ENCODE measurements around the gene PPP2R2D.
"Not testable (repeated sequence)": the region's sequence is repeated elsewhere in the genome, so short reads cannot be mapped to it uniquely, and the experiment has no call there.

Gene PPP2R2D

DNA sequence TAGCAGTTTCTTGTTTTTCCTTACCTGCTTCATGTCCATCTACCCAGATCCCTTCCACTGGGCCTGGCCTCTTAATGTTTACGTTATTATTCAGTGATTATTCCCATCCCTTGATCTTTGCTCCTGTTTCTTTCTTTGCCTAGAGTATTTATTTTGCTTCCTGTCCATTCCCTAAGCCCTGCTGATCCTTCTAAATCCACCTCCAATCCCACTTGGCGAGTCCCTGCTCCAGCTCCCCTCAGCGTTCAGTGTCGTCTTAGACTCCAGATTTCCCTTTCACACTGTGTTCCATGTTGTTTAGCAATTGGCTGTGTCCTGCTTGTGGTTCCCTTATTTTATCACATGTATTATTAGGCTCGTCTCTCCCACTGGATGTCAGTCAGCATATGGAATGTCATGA lies 7.3 kb downstream of the PPP2R2D start:
- no peak for DNase-seq (ENCODE audit: low spot score)

GRCh38 chr10:131909014-131909808 lies 8.4 kb downstream of the PPP2R2D start:
- DNase-seq (ENCODE audit: low spot score): no peak

- no peak for DNase-seq (ENCODE audit: low spot score)
These were observed 9.1 kb downstream of the PPP2R2D start for GRCh38 chr10:131909929-131910328.

DNA sequence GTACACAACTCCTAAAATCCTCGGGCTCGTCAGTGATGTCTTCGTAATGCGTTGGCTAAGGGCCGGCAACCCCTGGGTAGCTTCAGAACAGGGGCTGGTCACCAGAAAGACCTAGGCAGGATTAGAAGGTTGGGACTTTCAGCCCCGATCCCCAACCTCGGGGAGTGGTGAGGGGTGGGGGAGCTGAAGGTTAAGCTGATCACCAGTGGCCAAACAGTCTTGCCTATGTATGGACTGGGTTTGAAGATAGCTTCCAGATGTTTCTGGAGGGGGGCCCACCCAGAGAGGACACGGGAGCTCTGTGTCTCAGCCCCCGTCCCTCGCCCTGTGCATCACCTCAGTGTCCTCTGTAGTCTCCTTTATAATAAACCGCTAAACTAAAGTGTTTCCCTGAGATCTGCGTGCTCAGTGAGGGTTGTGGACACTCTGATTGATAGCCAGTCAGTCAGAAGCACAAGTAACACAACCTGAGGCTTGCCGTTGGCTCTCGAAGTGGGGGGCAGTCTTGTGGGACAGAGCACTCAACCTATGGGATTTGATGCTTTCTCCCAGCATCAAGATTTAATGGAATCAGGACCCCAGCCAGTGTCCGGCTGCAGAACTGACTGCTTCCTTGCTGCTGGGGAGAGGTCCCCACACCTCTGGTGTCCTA lies 10.0 kb downstream of the PPP2R2D start:
- DNase-seq (ENCODE audit: low spot score): no peak

DNA sequence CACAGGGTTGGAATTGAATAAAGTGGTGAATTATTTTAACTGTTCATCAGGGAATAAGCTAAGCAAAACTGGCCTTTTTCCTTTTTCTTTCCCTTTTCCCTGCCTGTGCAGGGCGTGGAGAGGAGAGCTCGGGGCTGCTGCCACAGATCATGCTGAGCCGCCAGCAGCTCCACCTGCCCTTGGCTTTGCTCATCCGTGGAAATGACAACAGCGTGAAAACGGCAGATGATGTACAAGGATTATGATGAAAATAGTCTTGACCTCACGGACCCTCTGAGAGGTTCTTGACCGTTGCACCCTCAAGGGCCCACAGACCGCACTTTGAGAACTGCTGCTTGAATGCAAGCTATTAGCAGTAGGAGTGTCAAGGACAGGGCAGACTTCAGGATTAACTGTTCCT lies 10.6 kb downstream of the PPP2R2D start:
- no peak for DNase-seq (ENCODE audit: low spot score)

DNA sequence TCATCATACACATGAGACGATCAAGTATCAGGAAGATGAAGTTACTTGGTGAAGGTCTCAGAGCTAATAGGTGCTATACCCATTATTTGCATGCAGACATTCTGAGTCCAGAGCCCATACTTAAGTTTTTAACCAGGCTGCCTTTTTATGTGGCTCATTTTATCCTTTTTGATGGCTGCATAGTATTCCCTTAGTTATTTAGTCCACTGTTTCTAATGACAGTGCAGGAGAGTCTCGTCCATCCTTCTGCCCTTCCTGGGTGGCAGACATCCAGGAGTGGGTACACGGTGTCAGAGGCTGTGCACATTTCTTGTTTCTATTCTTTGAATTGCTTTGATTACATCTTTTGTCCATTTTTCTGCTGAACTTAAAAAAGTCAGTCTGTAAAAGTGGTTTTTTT lies 11.8 kb downstream of the PPP2R2D start:
- no peak for DNase-seq (ENCODE audit: low spot score)

DNA sequence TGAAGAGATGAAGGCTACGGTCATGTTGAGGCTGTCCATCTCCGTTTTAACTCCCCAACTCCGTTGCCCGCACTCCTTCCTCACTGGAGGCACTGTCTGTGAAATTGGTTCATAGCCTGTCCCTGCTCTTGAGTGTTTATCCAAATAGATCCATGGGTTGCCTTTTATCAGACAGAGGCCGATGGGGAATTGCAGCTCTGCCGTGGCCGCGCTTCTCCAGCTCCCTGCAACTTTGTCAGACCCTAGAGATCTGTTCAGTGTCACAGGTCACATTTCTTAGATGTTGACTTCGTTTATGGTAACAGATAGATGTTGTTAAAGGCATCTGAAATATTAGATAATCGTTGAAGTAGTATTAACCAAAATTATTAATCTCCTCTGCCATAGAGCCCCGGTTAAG lies 14.7 kb downstream of the PPP2R2D start:
- DNase-seq (ENCODE audit: low spot score): no peak

- no peak for DNase-seq (ENCODE audit: low spot score)
These were observed 15.4 kb downstream of the PPP2R2D start for GRCh38 chr10:131915990-131916766.

GRCh38 chr10:131916767-131917160 lies 16.0 kb downstream of the PPP2R2D start:
- DNase-seq (ENCODE audit: low spot score): not testable (repeated sequence)

- DNase-seq (ENCODE audit: low spot score): not testable (repeated sequence)
These were observed 16.7 kb downstream of the PPP2R2D start for GRCh38 chr10:131917496-131917895.

GRCh38 chr10:131919461-131919860 lies 18.7 kb downstream of the PPP2R2D start:
- DNase-seq (ENCODE audit: low spot score): not testable (repeated sequence)

- no peak for DNase-seq (ENCODE audit: low spot score)
These were observed 19.3 kb downstream of the PPP2R2D start for GRCh38 chr10:131920151-131920550.

GRCh38 chr10:131920693-131921092 lies 19.9 kb downstream of the PPP2R2D start:
- no peak for DNase-seq (ENCODE audit: low spot score)

- peak; percentile 61 for DNase-seq (ENCODE audit: low spot score)
These were observed 20.4 kb downstream of the PPP2R2D start for GRCh38 chr10:131921184-131921583.

DNA sequence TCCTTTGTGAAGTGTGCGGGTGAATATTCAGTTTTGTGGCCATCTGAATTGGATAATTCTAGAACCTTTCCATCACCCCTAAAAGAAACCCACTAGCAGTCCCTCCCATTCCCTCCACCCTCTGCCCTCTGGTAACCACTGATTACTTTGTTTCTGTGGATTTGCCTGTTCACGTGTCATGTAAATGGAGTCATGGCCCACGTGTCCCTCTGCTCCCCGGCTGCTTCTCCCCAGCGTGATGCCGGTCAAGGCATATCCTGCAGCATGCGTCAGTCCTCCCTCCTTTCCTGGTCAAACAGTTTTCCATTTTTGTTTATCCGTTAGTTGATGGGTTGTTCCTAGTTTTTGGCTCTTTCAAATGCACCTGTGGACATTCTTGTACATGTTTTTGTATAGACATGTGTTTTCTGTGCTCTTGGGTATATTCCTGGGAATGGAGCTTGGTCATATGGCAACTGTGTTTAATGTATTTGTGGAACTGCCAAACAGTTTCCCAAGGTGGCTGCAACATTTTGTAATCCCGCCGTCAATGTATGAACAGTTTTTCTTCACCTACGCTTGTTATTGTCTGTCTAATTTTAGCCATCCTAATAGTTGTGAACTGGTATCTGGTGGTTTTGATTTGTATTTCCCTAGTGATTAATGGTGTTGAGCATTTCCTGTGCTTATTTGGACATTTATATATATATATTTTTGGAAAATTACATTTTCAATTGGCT lies 22.4 kb downstream of the PPP2R2D start:
- no peak for DNase-seq (ENCODE audit: low spot score)

DNA sequence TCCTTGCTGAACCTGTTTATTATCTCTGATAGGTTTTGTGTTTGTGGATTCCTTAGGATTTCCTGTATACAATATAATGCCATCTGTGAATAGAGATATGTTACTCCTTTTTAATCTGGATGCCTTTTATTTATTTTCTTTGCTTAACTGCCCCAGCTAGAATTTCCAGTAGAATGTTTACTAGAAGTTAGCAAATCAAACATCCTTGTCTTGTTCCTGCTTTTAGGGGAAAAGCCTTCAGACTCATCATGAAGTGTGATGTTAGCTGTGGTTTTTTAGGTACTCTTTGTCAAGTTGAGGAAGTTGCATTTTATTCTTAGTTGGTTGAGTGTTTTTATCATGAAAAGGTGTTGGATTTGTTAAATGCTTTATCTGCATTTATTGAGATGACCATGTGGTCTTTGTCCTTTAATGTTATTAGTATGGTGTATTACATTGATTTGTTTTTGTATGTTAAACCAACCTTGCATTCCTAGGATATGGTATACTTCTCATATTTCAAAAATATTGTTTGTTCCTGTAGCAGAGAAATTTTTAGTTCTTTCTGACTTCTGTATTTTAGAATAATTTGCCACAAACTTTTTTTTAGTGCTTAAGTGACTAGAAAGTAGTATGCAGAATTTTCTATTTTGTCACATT lies 24.3 kb downstream of the PPP2R2D start:
- no peak for DNase-seq (ENCODE audit: low spot score)

DNA sequence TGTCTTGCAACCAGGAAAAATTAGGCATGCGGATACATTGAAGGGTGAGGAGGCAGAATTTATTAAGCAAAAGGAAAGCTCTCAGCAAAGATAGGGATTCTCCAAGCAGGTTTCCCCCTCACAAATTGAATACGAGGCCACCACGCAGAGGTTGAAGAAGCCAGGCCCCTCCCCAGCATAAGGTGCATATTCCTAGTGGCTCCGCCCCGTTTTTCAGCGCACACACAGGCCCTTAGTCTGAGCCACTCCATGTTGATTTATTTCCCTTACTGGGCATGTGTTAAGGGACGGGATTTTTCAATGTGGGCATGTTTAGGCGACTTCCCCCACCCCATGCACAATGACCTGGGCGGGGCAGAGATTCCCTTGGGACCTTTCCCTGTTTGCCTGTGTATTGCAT lies 24.9 kb downstream of the PPP2R2D start:
- DNase-seq (ENCODE audit: low spot score): no peak

DNA sequence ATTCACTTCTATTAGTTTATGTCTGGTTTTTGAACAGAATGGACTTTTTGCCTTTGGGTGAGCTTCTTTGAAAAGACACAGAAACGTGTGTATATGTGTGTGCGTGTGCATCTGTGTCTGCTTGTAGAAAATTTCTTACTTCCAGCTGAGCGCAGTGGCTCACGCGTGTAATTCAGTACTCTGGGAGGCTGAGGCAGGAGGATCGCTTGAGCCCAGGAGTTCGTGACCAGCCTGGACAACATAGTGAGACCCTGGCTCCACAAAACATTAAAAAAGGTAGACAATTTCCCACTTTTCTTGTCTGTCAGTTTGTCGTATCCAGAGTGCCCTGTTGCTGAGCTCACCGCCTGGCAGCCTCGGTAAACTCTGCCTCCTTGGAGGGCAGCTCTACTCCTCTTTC lies 25.4 kb downstream of the PPP2R2D start:
- no peak for DNase-seq (ENCODE audit: low spot score)

GRCh38 chr10:131926743-131927595 lies 26.2 kb downstream of the PPP2R2D start:
- DNase-seq (ENCODE audit: low spot score): no peak

GRCh38 chr10:131928248-131929095 lies 27.7 kb downstream of the PPP2R2D start:
- DNase-seq (ENCODE audit: low spot score): no peak

Data from iPS-NIHi11 (cell line).